ENCODE data around the gene PDE3A.

- TF ChIP-seq CTCF (IDR thresholded peaks at IDR 0.05) (no peak), EP300 (IDR thresholded peaks at IDR 0.05) (no peak), POLR2A (IDR thresholded peaks at IDR 0.05) (no peak), POLR2AphosphoS5 (IDR thresholded peaks at IDR 0.05) (no peak)
Measured at GRCh38 chr12:20415641-20416040, 47.3 kb downstream of the PDE3A start.
